Peyer's patch (tissue), 4 donors: ENCODE measurements around the gene AKAP14.

ENCODE experiments used
- CTCF ChIP-seq, 6 experiments: fragments of 450-650 bp in 4 of 6; fragments of 200-600 bp in 2 of 6; sonication (generic) in 1 of 6; IDR thresholded peaks; one replicate each; pipeline ENCODE4 v1.5.1; 2017 to 2019; ENCODE audit warnings: antibody characterized with exemption in 6 of 6, mild to moderate bottlenecking in 3 of 6, moderate library complexity in 1 of 6
- POLR2A ChIP-seq, 2 donors: fragments of 450-650 bp; IDR thresholded peaks; one replicate each; pipeline ENCODE4 v1.5.1; 2017; ENCODE audit warnings: antibody characterized with exemption in 2 of 2, mild to moderate bottlenecking in 2 of 2, moderate library complexity in 2 of 2

- TF ChIP-seq POLR2A (IDR thresholded peaks at IDR 0.05) (no peak), CTCF (IDR thresholded peaks at IDR 0.05) (no peak)
These were observed 25.0 kb upstream of the AKAP14 start for GRCh38 chrX:119870626-119871131.
